MV-4-11 (cell line): ENCODE data around the gene LDLRAD1.
"Not testable (repeated sequence)": the region's sequence is repeated elsewhere in the genome, so short reads cannot be mapped to it uniquely, and the experiment has no call there.

ENCODE experiments used
- DNase-seq: peaks from one replicate; lab custom pipeline; 2025; lab: John Stamatoyannopoulos, UW

Gene LDLRAD1

GRCh38 chr1:54017979-54018378 lies at the start of gene LDLRAD1:
TSS of gene LDLRAD1 (minus strand) at chr1:54018186. CDS start at chr1:54018112, 74 bp downstream.
- no peak for DNase-seq

GRCh38 chr1:54064299-54064698 lies 46.3 kb upstream of the LDLRAD1 start:
- DNase-seq, result no peak

- no peak for DNase-seq
These were observed 36.4 kb upstream of the LDLRAD1 start for GRCh38 chr1:54054438-54054749.

GRCh38 chr1:54053745-54054437 lies 35.9 kb upstream of the LDLRAD1 start:
- peak; percentile 53 for DNase-seq

- peak; percentile 99 for DNase-seq
These were observed 35.2 kb upstream of the LDLRAD1 start, which contains the start of the genes TCEANC2 and TMEM59 for GRCh38 chr1:54052934-54053744. TSS of gene TCEANC2 (plus strand) at chr1:54053608. CDS start at chr1:54054423, 815 bp downstream. TSS of gene TMEM59 (minus strand) at chr1:54053204. CDS start at chr1:54053188, 16 bp downstream.

- no peak for DNase-seq
These were observed 34.5 kb upstream of the LDLRAD1 start for GRCh38 chr1:54052431-54052933.

- no peak for DNase-seq
These were observed 34.0 kb upstream of the LDLRAD1 start for GRCh38 chr1:54051933-54052430.

GRCh38 chr1:54050435-54050834 lies 32.4 kb upstream of the LDLRAD1 start:
- not testable (repeated sequence) for DNase-seq

- peak; percentile 32 for DNase-seq
These were observed 29.7 kb upstream of the LDLRAD1 start for GRCh38 chr1:54047384-54048305.

GRCh38 chr1:54046671-54047383 lies 28.8 kb upstream of the LDLRAD1 start:
- no peak for DNase-seq

GRCh38 chr1:54045496-54045895 lies 27.5 kb upstream of the LDLRAD1 start:
- DNase-seq, result no peak

GRCh38 chr1:54041806-54042205 lies 23.8 kb upstream of the LDLRAD1 start:
- no peak for DNase-seq

- DNase-seq, result no peak
These were observed 19.5 kb upstream of the LDLRAD1 start for GRCh38 chr1:54037476-54037875.

- no peak for DNase-seq
These were observed 10.6 kb upstream of the LDLRAD1 start for GRCh38 chr1:54028306-54029251.

GRCh38 chr1:54027848-54028247 lies 9.9 kb upstream of the LDLRAD1 start:
- DNase-seq, result no peak

GRCh38 chr1:54024811-54025210 lies 6.8 kb upstream of the LDLRAD1 start:
- DNase-seq, result not testable (repeated sequence)

GRCh38 chr1:54024358-54024757 lies 6.4 kb upstream of the LDLRAD1 start:
- no peak for DNase-seq

- peak; percentile 23 for DNase-seq
These were observed 1.7 kb upstream of the LDLRAD1 start for GRCh38 chr1:54019562-54020176.

GRCh38 chr1:54018635-54019034 lies 649 bp upstream of the LDLRAD1 start:
- no peak for DNase-seq
